Tibial nerve (tissue), 4 donors: ENCODE data around the gene BMPR1A.

Experiments
- EP300 ChIP-seq, 2 donors: sonication (generic); formaldehyde crosslinking; IDR thresholded peaks; one replicate each; pipeline ENCODE4 v1.6.1; 2017; ENCODE audit warnings: antibody characterized with exemption in 2 of 2, mild to moderate bottlenecking in 1 of 2
- POLR2A ChIP-seq, 2 donors: fragments of 450-650 bp; IDR thresholded peaks; one replicate each; pipeline ENCODE4 v1.6.1; 2017; ENCODE audit warnings: antibody characterized with exemption in 2 of 2, mild to moderate bottlenecking in 2 of 2, moderate library complexity in 2 of 2
- TF ChIP-seq, protein P1 (sequence below), 5 experiments: fragments of 200-600 bp in 3 of 5; fragments of 450-650 bp in 2 of 5; sonication (generic) in 3 of 5; IDR thresholded peaks; one replicate each; pipeline ENCODE4 v1.5.1; 2016 to 2019; ENCODE audit warnings: antibody characterized with exemption in 5 of 5, mild to moderate bottlenecking in 3 of 5, moderate library complexity in 2 of 5

- TF ChIP-seq, protein P1, sequence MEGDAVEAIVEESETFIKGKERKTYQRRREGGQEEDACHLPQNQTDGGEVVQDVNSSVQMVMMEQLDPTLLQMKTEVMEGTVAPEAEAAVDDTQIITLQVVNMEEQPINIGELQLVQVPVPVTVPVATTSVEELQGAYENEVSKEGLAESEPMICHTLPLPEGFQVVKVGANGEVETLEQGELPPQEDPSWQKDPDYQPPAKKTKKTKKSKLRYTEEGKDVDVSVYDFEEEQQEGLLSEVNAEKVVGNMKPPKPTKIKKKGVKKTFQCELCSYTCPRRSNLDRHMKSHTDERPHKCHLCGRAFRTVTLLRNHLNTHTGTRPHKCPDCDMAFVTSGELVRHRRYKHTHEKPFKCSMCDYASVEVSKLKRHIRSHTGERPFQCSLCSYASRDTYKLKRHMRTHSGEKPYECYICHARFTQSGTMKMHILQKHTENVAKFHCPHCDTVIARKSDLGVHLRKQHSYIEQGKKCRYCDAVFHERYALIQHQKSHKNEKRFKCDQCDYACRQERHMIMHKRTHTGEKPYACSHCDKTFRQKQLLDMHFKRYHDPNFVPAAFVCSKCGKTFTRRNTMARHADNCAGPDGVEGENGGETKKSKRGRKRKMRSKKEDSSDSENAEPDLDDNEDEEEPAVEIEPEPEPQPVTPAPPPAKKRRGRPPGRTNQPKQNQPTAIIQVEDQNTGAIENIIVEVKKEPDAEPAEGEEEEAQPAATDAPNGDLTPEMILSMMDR (IDR thresholded peaks at IDR 0.05): no peak
- no peak for TF ChIP-seq POLR2A (IDR thresholded peaks at IDR 0.05)
- TF ChIP-seq EP300 (IDR thresholded peaks at IDR 0.05): no peak
Observed at GRCh38 chr10:86742230-86742629, 14.2 kb upstream of the BMPR1A start.
